HepG2 (cell line): ENCODE results near the gene APOL2. TPM values are rescaled to one million over a fixed set of nuclear protein-coding genes. Genes with fewer than 3 reads are reported as not detected.
A peak's percentile ranks its signal among the peaks of the same experiment; 100 is the strongest.
"Not testable (repeated sequence)": the region's sequence is repeated elsewhere in the genome, so short reads cannot be mapped to it uniquely, and the experiment has no call there.

ENCODE experiments used
- ATAC-seq: fragments of 200-7000 bp; cut with Tn5 transposase; 3 replicates; pipeline ENCODE4 v1.9.1; 2020; ENCODE audit warnings: mild to moderate bottlenecking, moderate library complexity
- BruUV-seq: library from RNA; stranded (reverse); fragments of 400-500 nt; replicated peaks from 2 replicates; lab custom pipeline; 2021; lab: Mats Ljungman, UMichigan
- CTCF ChIA-PET: fragments of 300-600 bp; formaldehyde crosslinking; extraction: SDS; loops from one replicate; lab custom pipeline; 2021; ENCODE audit warnings: low total read pairs, inconsistent platforms, low intra/inter-chr PET ratio; lab: Yijun Ruan, JAX
- POLR2A ChIA-PET: fragments of 350-600 bp; sonication (Branson Sonifier 250); formaldehyde crosslinking; loops from one replicate; lab custom pipeline; 2020; ENCODE audit warnings: antibody characterized with exemption, inconsistent platforms; lab: Yijun Ruan, JAX
- DNase-seq: peaks from one replicate; pipeline ENCODE4 v3.0.0-alpha.2; 2015; ENCODE audit warnings: low spot score
- FAIRE-seq: peaks from 3 replicates; lab custom pipeline; 2011; peaks lifted over from hg19 to GRCh38; lab: Jason Lieb, UNC
- H2AFZ ChIP-seq: one replicate; pipeline ENCODE4 v1.6.1; 2011; ENCODE audit warnings: low read length, inconsistent platforms
- H3K27ac ChIP-seq: fragments of 300-600 bp; 3 replicates; pipeline ENCODE4 v1.8.0; 2011; ENCODE audit warnings: mixed run types, mild to moderate bottlenecking, mixed read lengths, low read length, inconsistent platforms; ENCODE audit not compliant: insufficient read depth; ENCODE audit errors: extremely low read length
- H3K27me3 ChIP-seq, 2 experiments: fragments of 200-600 bp in 1 of 2; 2 replicates in 1 of 2; 3 replicates in 1 of 2; pipeline versions ENCODE4 v1.6.0 to v1.8.0; 2011; ENCODE audit warnings: low read length in 2 of 2, mild to moderate bottlenecking in 2 of 2, moderate library complexity in 2 of 2, inconsistent platforms in 1 of 2; ENCODE audit not compliant: insufficient read depth in 2 of 2, control insufficient read depth in 1 of 2
- H3K36me3 ChIP-seq, 2 experiments: fragments of 200-600 bp in 1 of 2; replicated peaks in 1 of 2; 2 replicates in 1 of 2; 3 replicates in 1 of 2; pipeline versions ENCODE4 v1.5.1 to v1.8.0; 2011; ENCODE audit warnings: low read length in 2 of 2, inconsistent platforms in 1 of 2; ENCODE audit not compliant: insufficient read depth in 2 of 2, control insufficient read depth in 1 of 2
- H3K4me1 ChIP-seq: 2 replicates; pipeline ENCODE4 v1.5.1; 2012; ENCODE audit warnings: low read length, inconsistent platforms; ENCODE audit not compliant: insufficient read depth
- H3K4me2 ChIP-seq: 2 replicates; pipeline ENCODE4 v1.6.0; 2011; ENCODE audit warnings: low read depth, low read length, inconsistent platforms
- H3K4me3 ChIP-seq, 3 experiments: fragments of 200-600 bp in 1 of 3; sonication (generic), shearing (Covaris generic) in 1 of 3; replicated peaks in 1 of 3; 2 replicates each; pipeline ENCODE4 v1.5.1; 2011 to 2016; ENCODE audit warnings: low read length in 3 of 3, inconsistent platforms in 2 of 3, low read depth in 2 of 3, mild to moderate bottlenecking in 2 of 3, control low read depth in 1 of 3, mixed read lengths in 1 of 3; ENCODE audit not compliant: insufficient read depth in 1 of 3
- H3K79me2 ChIP-seq: one replicate; pipeline ENCODE4 v1.6.1; 2011; ENCODE audit warnings: low read length, inconsistent platforms; ENCODE audit not compliant: insufficient read depth
- H3K9ac ChIP-seq: 2 replicates; pipeline ENCODE4 v1.6.0; 2011; ENCODE audit warnings: mild to moderate bottlenecking, low read depth, low read length, inconsistent platforms; ENCODE audit not compliant: insufficient read depth
- H3K9me3 ChIP-seq: 2 replicates; pipeline ENCODE4 v1.5.1; 2012; ENCODE audit warnings: mild to moderate bottlenecking, low read length
- H4K20me1 ChIP-seq: 2 replicates; pipeline ENCODE4 v1.6.0; 2011; ENCODE audit warnings: inconsistent platforms, mild to moderate bottlenecking, low read length, moderate library complexity; ENCODE audit not compliant: insufficient read depth
- CEBPB ChIP-seq: IDR thresholded peaks from 2 replicates; pipeline ENCODE4 v1.6.1; 2011; ENCODE audit warnings: low read depth, low read length, improper control_type of control experiment, borderline replicate concordance
- EP300 ChIP-seq, 3 experiments: sonication (generic) in 1 of 3; formaldehyde crosslinking in 1 of 3; IDR thresholded peaks; 2 replicates each; pipeline versions ENCODE4 v1.5.1 to v1.6.1; 2011 to 2020; ENCODE audit warnings: low read depth in 2 of 3, low read length in 2 of 3, borderline replicate concordance in 1 of 3, improper control_type of control experiment in 1 of 3, mild to moderate bottlenecking in 1 of 3, missing genetic modification reagents in 1 of 3, moderate library complexity in 1 of 3
- NCOR1 ChIP-seq: fragments of 200-600 bp; sonication (generic); IDR thresholded peaks from 2 replicates; pipeline ENCODE4 v1.7.0; 2017; ENCODE audit warnings: antibody characterized with exemption, low read length, borderline replicate concordance
- PPARG ChIP-seq: conservative IDR thresholded peaks from 2 replicates; pipeline ENCODE4 v1.6.1; 2016; ENCODE audit warnings: missing biosample characterization, missing genetic modification reagents
- ZEB1 ChIP-seq: IDR thresholded peaks from 2 replicates; pipeline ENCODE4 v1.6.1; 2012; ENCODE audit warnings: mild to moderate bottlenecking, low read depth, inconsistent platforms; ENCODE audit not compliant: insufficient replicate concordance
- WGBS: methylation state at CpG from one replicate; pipeline ENCODE4 v1.1.6; 2017; ENCODE audit warnings: low lambda C conversion rate; 5-methylcytosine and 5-hydroxymethylcytosine counted together
- in situ Hi-C: cut with HindIII; loops from 2 replicates; pipeline ENCODE4 v1.10.0; 2017; ENCODE audit warnings: low pct_unique_long_range_greater_than_20kb; ENCODE audit not compliant: extremely low pct_ligation_motif_present
- intact Hi-C: fragments of 100-400 bp; cut with micrococcal nuclease; formaldehyde crosslinking; loops from one replicate; pipeline ENCODE4 v1.10.0; 2022; ENCODE audit not compliant: unreplicated experiment
- polyA plus RNA-seq, 8 experiments: library from polyadenylated mRNA; depleted of rRNA in 3 of 8; stranded (reverse) in 7 of 8; unstranded in 1 of 8; fragments of >200 nt; fragmentation: Illumina TruSeq in 4 of 8; extraction: Trizol in 4 of 8; gene quantifications; 2 replicates each; pipeline versions ENCODE4 v1.2.1 to v1.2.3, GENCODE V29; 2011 to 2016; ENCODE audit warnings: low read depth in 4 of 8, missing spikeins in 1 of 8, mixed read lengths in 1 of 8; ENCODE audit not compliant: insufficient read depth in 1 of 8
- total RNA-seq, 5 experiments: library from RNA; depleted of rRNA; stranded (reverse); fragments of >200 nt; fragmentation: Illumina TruSeq; extraction: Trizol; gene quantifications; 2 replicates each; pipeline ENCODE4 v1.2.3, GENCODE V29; 2016; ENCODE audit warnings: low read depth in 1 of 5

The APOL2 gene
- total and polyA plus RNA-seq, 2 of the 13 experiments (the other 11 are each of a cell fraction or from before 2014, with no cell fraction given), result 28.7 to 51.2 TPM

- intact Hi-C loops; H3K27me3 ChIP-seq; H3K4me3 ChIP-seq; BruUV-seq; in situ Hi-C loops; H3K79me2 ChIP-seq; H3K9me3 ChIP-seq; H2AFZ ChIP-seq; H4K20me1 ChIP-seq; CTCF ChIA-PET; TF ChIP-seq EP300 (CRISPR knock-in tag; IDR thresholded peaks at IDR 0.05; ENCODE audit: borderline replicate concordance): not testable (repeated sequence)
- TF ChIP-seq NCOR1 (peak; percentile 25; the same call in 1 of the 2 replicates), CEBPB (peak; percentile 52; the same call in 1 of the 2 replicates), ZEB1 (peak; percentile 34), EP300 (IDR thresholded peaks at IDR 0.05; ENCODE audit: low read depth in 2 of 2, low read length in 2 of 2) (peak in 1 of 2 experiments; percentile 60; a peak in 1 of 4 replicates), PPARG (CRISPR knock-in tag) (0 out of 2 replicates have a peak, but pooled peaks have one; percentile 14)
- Histone ChIP-seq H3K9ac (0 out of 2 replicates have a peak overlapping the region, but pooled peaks have one; percentile 45), H3K4me1 (peaks cover 66% of the 10 kb centered on the region), H3K36me3 (peaks cover 13 to 50% of the 10 kb centered on the region in 2 experiments), H3K27ac (peak overlapping the region; percentile 77), H3K4me2 (peak overlapping the region; percentile 56)
- peak; percentile 71 for DNase-seq
- peak; percentile 47 for ATAC-seq
- FAIRE-seq, result peak; percentile 71
- POLR2A ChIA-PET, result interaction anchor here (1.9 to 2.0 kb wide), 2 partner anchors 10 to 24 kb away, joined by 5 to 8 read pairs; partner anchors contain the start of genes APOL1 and APOL2
- 19% methylated on average over 5 of the region's 5 CpGs for WGBS
Observed at GRCh38 chr22:36263216-36263673, 23.9 kb upstream of the APOL2 start.

GRCh38 chr22:36262307-36262706 lies 23.0 kb upstream of the APOL2 start:
- H3K4me3 ChIP-seq, H2AFZ ChIP-seq, CTCF ChIA-PET, H3K9ac ChIP-seq, intact Hi-C loops, H3K27me3 ChIP-seq, H3K4me2 ChIP-seq, in situ Hi-C loops, H4K20me1 ChIP-seq, H3K9me3 ChIP-seq, H3K79me2 ChIP-seq, DNase-seq, FAIRE-seq, BruUV-seq, ATAC-seq, POLR2A ChIA-PET: not testable (repeated sequence)
- Histone ChIP-seq H3K36me3 (peaks cover 14 to 56% of the 10 kb centered on the region in 2 experiments), H3K4me1 (peaks cover 75% of the 10 kb centered on the region), H3K27ac (peak overlapping the region; percentile 77)
- 94% methylated on average over 3 of the region's 3 CpGs for WGBS

DNA sequence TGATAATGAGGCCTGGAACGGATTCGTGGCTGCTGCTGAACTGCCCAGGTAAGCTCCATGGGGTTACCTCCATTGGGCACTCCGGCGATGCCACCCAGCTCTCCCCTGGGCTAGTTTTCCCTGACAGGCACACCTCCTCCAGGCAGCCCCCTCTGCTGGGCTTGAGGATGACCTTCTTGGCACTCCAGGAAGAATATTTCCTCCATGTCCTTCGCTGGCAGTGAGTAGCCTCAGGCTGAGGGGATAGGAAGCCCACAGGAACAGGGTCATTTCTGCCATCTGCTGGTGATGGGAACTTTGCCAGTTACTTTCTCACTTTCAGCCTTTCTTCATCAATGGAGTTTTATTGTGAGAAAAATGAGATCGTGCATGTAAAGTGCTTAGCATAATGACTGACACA lies 22.3 kb upstream of the APOL2 start:
- H3K4me1 ChIP-seq, result peaks cover 81% of the 10 kb centered on the region
- CTCF ChIA-PET, DNase-seq, H3K79me2 ChIP-seq, H3K4me2 ChIP-seq, H3K27ac ChIP-seq, H3K4me3 ChIP-seq, intact Hi-C loops, ATAC-seq, H2AFZ ChIP-seq, H3K9ac ChIP-seq, H4K20me1 ChIP-seq, BruUV-seq, H3K9me3 ChIP-seq, H3K27me3 ChIP-seq, in situ Hi-C loops: not testable (repeated sequence)
- POLR2A ChIA-PET, result interaction anchor here (0.9 kb wide), 1 partner anchor 9 kb away, joined by 3 read pairs; the partner anchor contains the start of gene APOL1
- 100% methylated on average over 3 of the region's 6 CpGs for WGBS
- H3K36me3 ChIP-seq, result peaks cover 16 to 62% of the 10 kb centered on the region in 2 experiments
- peak; percentile 92 for FAIRE-seq
